H9 (cell line): ENCODE results near the gene MIOS. TPM values are rescaled to one million over a fixed set of nuclear protein-coding genes. Genes with fewer than 3 reads are reported as not detected.

ENCODE experiments used
- DNase-seq: peaks from one replicate; pipeline ENCODE4 v3.0.0-alpha.2; 2017
- H2AFZ ChIP-seq: one replicate; pipeline ENCODE4 v1.6.1; 2013; ENCODE audit warnings: mild to moderate bottlenecking, low read length, control low read depth, moderate library complexity
- H2AK5ac ChIP-seq: 2 replicates; pipeline ENCODE4 v1.6.1; 2013; ENCODE audit warnings: low read length, control low read depth, mixed read lengths; ENCODE audit not compliant: insufficient read length
- H2BK120ac ChIP-seq: one replicate; pipeline ENCODE4 v1.6.1; 2013; ENCODE audit warnings: low read depth, mild to moderate bottlenecking, low read length, control low read depth, inconsistent platforms; ENCODE audit not compliant: poor library complexity, severe bottlenecking
- H2BK12ac ChIP-seq: 2 replicates; pipeline ENCODE4 v1.6.1; 2013; ENCODE audit warnings: low read length, control low read depth, mixed read lengths, low read depth; ENCODE audit not compliant: insufficient read length
- H2BK15ac ChIP-seq: 2 replicates; pipeline ENCODE4 v1.6.1; 2013; ENCODE audit warnings: low read depth, low read length, control low read depth
- H2BK20ac ChIP-seq: one replicate; pipeline ENCODE4 v1.6.1; 2013; ENCODE audit warnings: low read depth, mild to moderate bottlenecking, low read length, control low read depth, inconsistent platforms; ENCODE audit not compliant: poor library complexity, severe bottlenecking
- H2BK5ac ChIP-seq: 2 replicates; pipeline ENCODE4 v1.6.1; 2013; ENCODE audit warnings: low read length, control low read depth, mixed read lengths; ENCODE audit not compliant: insufficient read length
- H3K14ac ChIP-seq: 2 replicates; pipeline ENCODE4 v1.6.1; 2013; ENCODE audit warnings: low read length, control low read depth; ENCODE audit not compliant: insufficient read depth
- H3K18ac ChIP-seq: 2 replicates; pipeline ENCODE4 v1.6.1; 2013; ENCODE audit warnings: low read depth, mild to moderate bottlenecking, mixed read lengths, low read length, control low read depth; ENCODE audit not compliant: insufficient read length
- H3K23ac ChIP-seq: 2 replicates; pipeline ENCODE4 v1.6.1; 2013; ENCODE audit warnings: low read length, control low read depth, mixed read lengths, low read depth; ENCODE audit not compliant: insufficient read length
- H3K23me2 ChIP-seq: 2 replicates; pipeline ENCODE4 v1.6.1; 2013; ENCODE audit warnings: low read depth, mild to moderate bottlenecking, mixed read lengths, low read length, control low read depth; ENCODE audit not compliant: insufficient read length, poor library complexity, severe bottlenecking
- H3K27ac ChIP-seq: 2 replicates; pipeline ENCODE4 v1.5.1; 2013; ENCODE audit warnings: low read length, control low read depth, mixed read lengths, low read depth; ENCODE audit not compliant: insufficient read length
- H3K27me3 ChIP-seq: 2 replicates; pipeline ENCODE4 v1.6.1; 2013; ENCODE audit warnings: low read length, control low read depth, inconsistent platforms; ENCODE audit not compliant: insufficient read depth
- H3K4ac ChIP-seq: 2 replicates; pipeline ENCODE4 v1.6.1; 2013; ENCODE audit warnings: low read depth, mild to moderate bottlenecking, control low read depth, inconsistent platforms, low read length, moderate library complexity
- H3K4me1 ChIP-seq: 2 replicates; pipeline ENCODE4 v1.6.1; 2013; ENCODE audit warnings: low read length, control low read depth, inconsistent platforms; ENCODE audit not compliant: insufficient read depth
- H3K4me2 ChIP-seq: 2 replicates; pipeline ENCODE4 v1.6.1; 2013; ENCODE audit warnings: low read length, control low read depth, mixed read lengths; ENCODE audit not compliant: insufficient read length, insufficient read depth
- H3K56ac ChIP-seq: 2 replicates; pipeline ENCODE4 v1.6.1; 2013; ENCODE audit warnings: low read depth, mild to moderate bottlenecking, mixed read lengths, low read length, control low read depth; ENCODE audit not compliant: insufficient read length
- H3K79me1 ChIP-seq: 2 replicates; pipeline ENCODE4 v1.6.1; 2013; ENCODE audit warnings: low read depth, mild to moderate bottlenecking, moderate library complexity, low read length, control low read depth, inconsistent platforms; ENCODE audit not compliant: insufficient read depth, poor library complexity, severe bottlenecking
- H3K79me2 ChIP-seq: 2 replicates; pipeline ENCODE4 v1.6.1; 2013; ENCODE audit warnings: low read length, control low read depth, inconsistent platforms; ENCODE audit not compliant: insufficient read depth
- H3K9ac ChIP-seq: 2 replicates; pipeline ENCODE4 v1.6.1; 2013; ENCODE audit warnings: low read length, control low read depth, mixed read lengths; ENCODE audit not compliant: insufficient read length; ENCODE audit errors: extremely low read depth
- H3K9me3 ChIP-seq: one replicate; pipeline ENCODE4 v1.6.1; 2013; ENCODE audit warnings: low read depth, low read length, inconsistent platforms; ENCODE audit not compliant: control insufficient read depth
- H3T11ph ChIP-seq: one replicate; pipeline ENCODE4 v1.6.1; 2013; ENCODE audit warnings: mild to moderate bottlenecking, low read length, control low read depth, inconsistent platforms
- H4K20me1 ChIP-seq: one replicate; pipeline ENCODE4 v1.6.1; 2013; ENCODE audit not compliant: control insufficient read depth, insufficient read length, insufficient read depth
- H4K5ac ChIP-seq: 2 replicates; pipeline ENCODE4 v1.6.1; 2013; ENCODE audit warnings: low read depth, mild to moderate bottlenecking, mixed read lengths, low read length, control low read depth; ENCODE audit not compliant: insufficient read length
- H4K8ac ChIP-seq: replicated peaks from 2 replicates; pipeline ENCODE4 v1.6.1; 2013; ENCODE audit warnings: low read length, control low read depth, mixed read lengths, low read depth; ENCODE audit not compliant: insufficient read length
- H4K91ac ChIP-seq: 2 replicates; pipeline ENCODE4 v1.6.1; 2013; ENCODE audit warnings: low read depth, mild to moderate bottlenecking, moderate library complexity, mixed read lengths, low read length, control low read depth; ENCODE audit not compliant: insufficient read length
- H3K27ac Mint-ChIP-seq, 3 experiments: 2 replicates in 2 of 3; 3 replicates in 1 of 3; pipeline ENCODE4 v1.8.0; 2020 to 2021; ENCODE audit warnings: mixed read lengths in 3 of 3, mild to moderate bottlenecking in 1 of 3, moderate library complexity in 1 of 3
- H3K27me3 Mint-ChIP-seq: 2 replicates; pipeline ENCODE4 v1.8.0; 2021; ENCODE audit warnings: low read depth, mild to moderate bottlenecking, moderate library complexity, mixed read lengths
- H3K36me3 Mint-ChIP-seq, 3 experiments: 2 replicates in 2 of 3; 3 replicates in 1 of 3; pipeline ENCODE4 v1.8.0; 2020 to 2021; ENCODE audit warnings: low read depth in 3 of 3, mixed read lengths in 3 of 3; ENCODE audit not compliant: insufficient read depth in 1 of 3
- H3K4me1 Mint-ChIP-seq, 2 experiments: 2 replicates each; pipeline ENCODE4 v1.8.0; 2020; ENCODE audit warnings: mixed read lengths in 2 of 2
- H3K4me3 Mint-ChIP-seq, 2 experiments: 2 replicates in 1 of 2; 3 replicates in 1 of 2; pipeline ENCODE4 v1.8.0; 2020 to 2021; ENCODE audit warnings: mild to moderate bottlenecking in 2 of 2, mixed read lengths in 2 of 2, moderate library complexity in 1 of 2
- H3K9me3 Mint-ChIP-seq, 2 experiments: 2 replicates in 1 of 2; 3 replicates in 1 of 2; pipeline ENCODE4 v1.8.0; 2020; ENCODE audit warnings: mild to moderate bottlenecking in 2 of 2, mixed read lengths in 2 of 2, moderate library complexity in 1 of 2
- CTCF ChIP-seq: fragments of 200-600 bp; sonication (generic); conservative IDR thresholded peaks from 3 replicates; pipeline ENCODE4 v1.8.0; 2021; ENCODE audit warnings: antibody characterized with exemption, mild to moderate bottlenecking
- whole genome bisulfite sequencing: extraction: QIAGEN DNeasy Blood & Tissue Kit; methylation state at CpG from one replicate; pipeline ENCODE4 v1.1.7; 2013; ENCODE audit warnings: missing lambda C conversion rate, low lambda C conversion rate, mixed read lengths; ENCODE audit not compliant: insufficient read length; ENCODE audit errors: extremely low coverage; 5-methylcytosine and 5-hydroxymethylcytosine counted together
- total RNA-seq: library from RNA; stranded (reverse); gene quantifications from 2 replicates; pipeline ENCODE4 v1.2.1, GENCODE V29; 2021

MIOS gene
- total RNA-seq, 1 experiment from 2014 or later: 46.4 TPM

DNA sequence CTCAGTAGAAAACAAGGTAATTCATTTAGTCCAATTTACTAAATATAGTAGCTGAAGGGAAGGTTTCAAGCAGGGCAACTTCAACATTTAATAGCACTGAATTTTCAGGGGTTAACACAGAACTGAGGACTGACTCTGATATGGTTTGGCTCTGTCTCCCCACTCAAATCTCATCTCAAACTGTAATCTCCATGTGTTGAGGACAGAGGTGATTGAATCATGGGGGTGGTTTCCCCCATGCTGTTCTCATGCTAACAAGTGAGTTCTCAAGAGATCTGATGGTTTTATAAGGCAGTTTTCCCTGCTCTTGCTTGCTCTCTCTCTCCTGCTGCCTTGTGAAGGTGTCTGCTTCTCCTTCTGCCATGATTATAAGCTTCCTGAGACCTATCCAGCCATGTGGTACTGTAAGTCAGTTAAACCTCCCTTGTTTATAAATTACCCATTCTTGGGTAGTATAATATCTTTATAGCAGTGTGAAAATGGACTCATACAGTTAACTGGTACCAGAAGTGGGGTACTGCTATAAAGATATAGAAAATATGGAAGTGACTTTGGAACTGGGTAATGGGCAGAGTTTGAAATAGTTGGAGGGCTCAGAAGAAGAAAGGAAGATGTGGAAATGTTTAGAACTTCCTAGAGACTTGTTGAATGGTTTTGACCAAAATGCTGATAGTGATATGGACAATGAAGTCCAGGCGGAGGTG is 64.1 kb downstream of the MIOS start:
- no peak for DNase-seq
- H3K18ac ChIP-seq: no peak overlapping the region
- no peak overlapping the region for H3T11ph ChIP-seq
- H2BK12ac ChIP-seq: no peak overlapping the region
- no peak overlapping the region for H3K9ac ChIP-seq
- no peak overlapping the region for H2BK120ac ChIP-seq
- H3K4me2 ChIP-seq: no peak overlapping the region
- no peak overlapping the region; a peak in 1 of 5 replicates for H3K4me3 Mint-ChIP-seq
- H3K9me3 Mint-ChIP-seq: peaks cover 33 to 37% of the 10 kb centered on the region in 2 experiments
- no peak for TF ChIP-seq CTCF
- H3K79me2 ChIP-seq: no peaks in the 10 kb centered on the region
- no peaks in the 10 kb centered on the region for H3K79me1 ChIP-seq
- no peaks in the 10 kb centered on the region; the same call in 1 of the 2 replicates for H3K27me3 Mint-ChIP-seq
- H3K23ac ChIP-seq: no peak overlapping the region
- H3K23me2 ChIP-seq: no peaks in the 10 kb centered on the region
- no peak overlapping the region for H3K4ac ChIP-seq
- H3K56ac ChIP-seq: no peak overlapping the region
- H3K27ac Mint-ChIP-seq: no peak overlapping the region
- H3K4me1 Mint-ChIP-seq: peaks cover 3 to 4% of the 10 kb centered on the region in 2 experiments; a peak in 1 of 4 replicates
- H3K14ac ChIP-seq: no peak overlapping the region
- no peaks in the 10 kb centered on the region for H3K4me1 ChIP-seq
- no peaks in the 10 kb centered on the region for H4K20me1 ChIP-seq
- H3K9me3 ChIP-seq: no peaks in the 10 kb centered on the region
- H3K36me3 Mint-ChIP-seq: peaks cover 22 to 36% (median 23%) of the 10 kb centered on the region in 3 experiments
- no peak overlapping the region for H2AFZ ChIP-seq
- H4K91ac ChIP-seq: no peak overlapping the region
- no peak overlapping the region for H3K27ac ChIP-seq
- WGBS: no CpG with 5 or more reads among the region's 1 CpG
- no peaks in the 10 kb centered on the region for H3K27me3 ChIP-seq
- H4K5ac ChIP-seq: no peak overlapping the region
- H2AK5ac ChIP-seq: no peak overlapping the region
- H2BK20ac ChIP-seq: no peak overlapping the region
- H4K8ac ChIP-seq: no peak overlapping the region
- H2BK15ac ChIP-seq: no peak overlapping the region
- no peak overlapping the region for H2BK5ac ChIP-seq
